Measurements from ENCODE around the gene ULBP3.

DNA sequence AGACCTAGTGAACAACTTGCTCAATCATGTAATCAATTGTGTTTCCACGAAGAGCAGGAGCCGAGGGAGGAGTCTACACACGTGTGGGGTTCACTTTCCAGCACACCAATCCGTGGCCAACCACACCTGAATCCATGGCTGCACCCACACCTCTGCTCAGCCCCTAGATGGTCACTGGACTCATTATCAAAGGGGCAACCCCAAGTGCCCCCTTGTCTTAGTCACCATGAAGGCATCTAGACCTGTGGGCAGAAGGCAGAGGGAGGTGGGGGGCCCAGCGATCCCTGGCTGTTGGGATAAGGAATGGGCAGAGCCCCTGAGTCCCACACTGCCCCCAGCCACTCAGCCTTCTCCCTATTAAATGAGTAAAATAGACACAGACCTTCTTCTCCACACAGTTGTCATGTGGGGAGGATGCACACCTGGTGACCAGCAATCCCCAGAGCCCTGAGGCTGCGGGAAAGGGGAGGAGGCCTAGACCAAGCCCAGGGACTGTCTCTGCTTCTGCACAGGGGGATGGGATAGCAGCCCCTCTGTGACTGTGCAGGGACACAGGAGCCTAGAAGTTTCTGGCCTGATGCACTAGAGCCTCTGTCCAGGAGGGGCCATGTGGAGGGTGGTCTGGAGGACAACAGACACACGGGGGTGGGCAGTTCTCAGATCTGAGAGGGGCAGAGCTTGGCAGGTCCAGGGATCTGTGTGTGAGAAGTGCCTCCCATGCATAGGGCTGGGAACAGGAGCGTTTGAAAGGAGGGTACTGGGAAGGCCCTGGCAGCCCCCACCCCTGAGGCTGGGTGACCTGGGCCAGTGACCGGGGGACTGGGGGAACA is 41.7 kb downstream of the ULBP3 start:
- TF ChIP-seq TAF1 (IDR thresholded peaks at IDR 0.05; ENCODE audit: low read depth) (no peak), NFIC (IDR thresholded peaks at IDR 0.05) (no peak), YY1 (IDR thresholded peaks at IDR 0.05; ENCODE audit: low read depth) (no peak), TEAD4 (IDR thresholded peaks at IDR 0.05) (no peak), CREB1 (IDR thresholded peaks at IDR 0.05; ENCODE audit: low read depth) (no peak)
- TF ChIP-seq, protein P1, sequence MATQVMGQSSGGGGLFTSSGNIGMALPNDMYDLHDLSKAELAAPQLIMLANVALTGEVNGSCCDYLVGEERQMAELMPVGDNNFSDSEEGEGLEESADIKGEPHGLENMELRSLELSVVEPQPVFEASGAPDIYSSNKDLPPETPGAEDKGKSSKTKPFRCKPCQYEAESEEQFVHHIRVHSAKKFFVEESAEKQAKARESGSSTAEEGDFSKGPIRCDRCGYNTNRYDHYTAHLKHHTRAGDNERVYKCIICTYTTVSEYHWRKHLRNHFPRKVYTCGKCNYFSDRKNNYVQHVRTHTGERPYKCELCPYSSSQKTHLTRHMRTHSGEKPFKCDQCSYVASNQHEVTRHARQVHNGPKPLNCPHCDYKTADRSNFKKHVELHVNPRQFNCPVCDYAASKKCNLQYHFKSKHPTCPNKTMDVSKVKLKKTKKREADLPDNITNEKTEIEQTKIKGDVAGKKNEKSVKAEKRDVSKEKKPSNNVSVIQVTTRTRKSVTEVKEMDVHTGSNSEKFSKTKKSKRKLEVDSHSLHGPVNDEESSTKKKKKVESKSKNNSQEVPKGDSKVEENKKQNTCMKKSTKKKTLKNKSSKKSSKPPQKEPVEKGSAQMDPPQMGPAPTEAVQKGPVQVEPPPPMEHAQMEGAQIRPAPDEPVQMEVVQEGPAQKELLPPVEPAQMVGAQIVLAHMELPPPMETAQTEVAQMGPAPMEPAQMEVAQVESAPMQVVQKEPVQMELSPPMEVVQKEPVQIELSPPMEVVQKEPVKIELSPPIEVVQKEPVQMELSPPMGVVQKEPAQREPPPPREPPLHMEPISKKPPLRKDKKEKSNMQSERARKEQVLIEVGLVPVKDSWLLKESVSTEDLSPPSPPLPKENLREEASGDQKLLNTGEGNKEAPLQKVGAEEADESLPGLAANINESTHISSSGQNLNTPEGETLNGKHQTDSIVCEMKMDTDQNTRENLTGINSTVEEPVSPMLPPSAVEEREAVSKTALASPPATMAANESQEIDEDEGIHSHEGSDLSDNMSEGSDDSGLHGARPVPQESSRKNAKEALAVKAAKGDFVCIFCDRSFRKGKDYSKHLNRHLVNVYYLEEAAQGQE (IDR thresholded peaks at IDR 0.05; ENCODE audit: low read depth), result no peak
- TF ChIP-seq, protein P2, sequence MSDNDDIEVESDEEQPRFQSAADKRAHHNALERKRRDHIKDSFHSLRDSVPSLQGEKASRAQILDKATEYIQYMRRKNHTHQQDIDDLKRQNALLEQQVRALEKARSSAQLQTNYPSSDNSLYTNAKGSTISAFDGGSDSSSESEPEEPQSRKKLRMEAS (IDR thresholded peaks at IDR 0.05), result no peak
- TF ChIP-seq, protein P3, sequence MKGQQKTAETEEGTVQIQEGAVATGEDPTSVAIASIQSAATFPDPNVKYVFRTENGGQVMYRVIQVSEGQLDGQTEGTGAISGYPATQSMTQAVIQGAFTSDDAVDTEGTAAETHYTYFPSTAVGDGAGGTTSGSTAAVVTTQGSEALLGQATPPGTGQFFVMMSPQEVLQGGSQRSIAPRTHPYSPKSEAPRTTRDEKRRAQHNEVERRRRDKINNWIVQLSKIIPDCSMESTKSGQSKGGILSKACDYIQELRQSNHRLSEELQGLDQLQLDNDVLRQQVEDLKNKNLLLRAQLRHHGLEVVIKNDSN (IDR thresholded peaks at IDR 0.05), result no peak

Data from Ishikawa (cell line).